ENCODE results near the gene NUP54. TPM values are rescaled to one million over a fixed set of nuclear protein-coding genes. Genes with fewer than 3 reads are reported as not detected.

NUP54 gene
- total RNA-seq, 1 experiment from 2014 or later = 84.5 TPM

DNA sequence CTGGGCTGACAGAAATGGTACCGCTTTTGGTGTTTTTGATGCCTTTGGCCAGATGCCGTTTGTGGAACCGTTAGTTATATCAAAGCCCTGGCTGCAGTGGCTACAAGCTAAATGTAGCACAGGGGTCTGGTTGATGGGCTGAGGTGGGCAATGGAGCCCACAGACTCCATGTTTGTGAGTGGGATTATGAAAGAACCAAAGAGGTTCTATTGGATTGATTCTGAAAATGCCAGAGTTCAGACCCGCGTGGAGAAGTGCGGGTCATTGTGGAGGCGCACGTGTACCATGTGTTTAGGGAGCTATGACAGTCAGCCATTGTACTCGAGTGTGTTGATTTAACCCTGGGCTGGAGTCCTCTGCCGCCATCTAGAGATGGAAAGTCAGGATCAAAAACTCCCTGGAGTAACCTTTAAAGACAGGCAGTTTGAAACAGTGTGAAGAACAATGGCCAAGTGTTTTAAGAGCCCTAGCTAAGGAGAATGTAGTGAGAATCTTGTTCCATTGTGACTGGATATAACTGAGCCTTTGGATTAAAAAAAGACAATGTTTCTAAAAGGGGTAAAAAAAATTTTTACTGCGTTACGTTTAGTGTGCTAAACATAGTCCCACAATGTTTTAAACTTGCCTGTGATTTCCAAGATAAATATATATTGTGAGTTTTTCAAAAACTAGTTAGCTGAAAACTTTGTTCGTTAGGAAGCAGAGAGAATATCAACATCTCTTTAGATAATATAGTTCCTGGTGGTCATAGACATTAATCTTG, 61.0 kb downstream of the NUP54 start:
- peaks cover 6% of the 10 kb centered on the region for H3K4me1 Mint-ChIP-seq
- H3K27ac Mint-ChIP-seq = no peak overlapping the region
- peak; percentile 99 for ATAC-seq
- no peaks in the 10 kb centered on the region for H3K27me3 Mint-ChIP-seq (ENCODE audit: low read depth)
- CTCF ChIA-PET = interaction anchor here (0.8 to 2.6 kb wide), 36 partner anchors 8 to 291 kb away, joined by 3 to 53 read pairs (median 5); partner anchors contain the start of genes ART3, NAAA and SDAD1
- H3K4me3 Mint-ChIP-seq = peak overlapping the region; percentile 42
- no peaks in the 10 kb centered on the region for H3K9me3 Mint-ChIP-seq
- no peaks in the 10 kb centered on the region for H3K36me3 Mint-ChIP-seq
- TF ChIP-seq ATF2 (CRISPR knock-in tag; IDR thresholded peaks at IDR 0.05; ENCODE audit: borderline replicate concordance, low read depth) (no peak), MAX (CRISPR knock-in tag; IDR thresholded peaks at IDR 0.05) (peak; percentile 84), SMAD3 (CRISPR knock-in tag; IDR thresholded peaks at IDR 0.05; ENCODE audit: borderline replicate concordance) (peak; percentile 31; the same call in 1 of the 2 replicates), TEAD1 (CRISPR knock-in tag; IDR thresholded peaks at IDR 0.05) (peak; percentile 57; the same call in 1 of the 2 replicates), FOXK1 (CRISPR knock-in tag; IDR thresholded peaks at IDR 0.05) (0 out of 2 replicates have a peak, but pooled peaks have one; percentile 44), ZNF317 (CRISPR knock-in tag; IDR thresholded peaks at IDR 0.05; ENCODE audit: borderline replicate concordance, low read depth) (0 out of 2 replicates have a peak, but pooled peaks have one; percentile 40)
- TF ChIP-seq, protein P1, sequence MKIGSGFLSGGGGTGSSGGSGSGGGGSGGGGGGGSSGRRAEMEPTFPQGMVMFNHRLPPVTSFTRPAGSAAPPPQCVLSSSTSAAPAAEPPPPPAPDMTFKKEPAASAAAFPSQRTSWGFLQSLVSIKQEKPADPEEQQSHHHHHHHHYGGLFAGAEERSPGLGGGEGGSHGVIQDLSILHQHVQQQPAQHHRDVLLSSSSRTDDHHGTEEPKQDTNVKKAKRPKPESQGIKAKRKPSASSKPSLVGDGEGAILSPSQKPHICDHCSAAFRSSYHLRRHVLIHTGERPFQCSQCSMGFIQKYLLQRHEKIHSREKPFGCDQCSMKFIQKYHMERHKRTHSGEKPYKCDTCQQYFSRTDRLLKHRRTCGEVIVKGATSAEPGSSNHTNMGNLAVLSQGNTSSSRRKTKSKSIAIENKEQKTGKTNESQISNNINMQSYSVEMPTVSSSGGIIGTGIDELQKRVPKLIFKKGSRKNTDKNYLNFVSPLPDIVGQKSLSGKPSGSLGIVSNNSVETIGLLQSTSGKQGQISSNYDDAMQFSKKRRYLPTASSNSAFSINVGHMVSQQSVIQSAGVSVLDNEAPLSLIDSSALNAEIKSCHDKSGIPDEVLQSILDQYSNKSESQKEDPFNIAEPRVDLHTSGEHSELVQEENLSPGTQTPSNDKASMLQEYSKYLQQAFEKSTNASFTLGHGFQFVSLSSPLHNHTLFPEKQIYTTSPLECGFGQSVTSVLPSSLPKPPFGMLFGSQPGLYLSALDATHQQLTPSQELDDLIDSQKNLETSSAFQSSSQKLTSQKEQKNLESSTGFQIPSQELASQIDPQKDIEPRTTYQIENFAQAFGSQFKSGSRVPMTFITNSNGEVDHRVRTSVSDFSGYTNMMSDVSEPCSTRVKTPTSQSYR (CRISPR knock-in tag; IDR thresholded peaks at IDR 0.05) = no peak
- TF ChIP-seq, protein P2, sequence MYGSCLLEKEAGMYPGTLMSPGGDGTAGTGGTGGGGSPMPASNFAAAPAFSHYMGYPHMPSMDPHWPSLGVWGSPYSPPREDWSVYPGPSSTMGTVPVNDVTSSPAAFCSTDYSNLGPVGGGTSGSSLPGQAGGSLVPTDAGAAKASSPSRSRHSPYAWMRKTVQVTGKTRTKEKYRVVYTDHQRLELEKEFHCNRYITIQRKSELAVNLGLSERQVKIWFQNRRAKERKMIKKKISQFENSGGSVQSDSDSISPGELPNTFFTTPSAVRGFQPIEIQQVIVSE (CRISPR knock-in tag; IDR thresholded peaks at IDR 0.05; ENCODE audit: borderline replicate concordance) = no peak
- POLR2A ChIA-PET = no interaction called here
- peak; percentile 56 for DNase-seq (ENCODE audit: low spot score)

DNA sequence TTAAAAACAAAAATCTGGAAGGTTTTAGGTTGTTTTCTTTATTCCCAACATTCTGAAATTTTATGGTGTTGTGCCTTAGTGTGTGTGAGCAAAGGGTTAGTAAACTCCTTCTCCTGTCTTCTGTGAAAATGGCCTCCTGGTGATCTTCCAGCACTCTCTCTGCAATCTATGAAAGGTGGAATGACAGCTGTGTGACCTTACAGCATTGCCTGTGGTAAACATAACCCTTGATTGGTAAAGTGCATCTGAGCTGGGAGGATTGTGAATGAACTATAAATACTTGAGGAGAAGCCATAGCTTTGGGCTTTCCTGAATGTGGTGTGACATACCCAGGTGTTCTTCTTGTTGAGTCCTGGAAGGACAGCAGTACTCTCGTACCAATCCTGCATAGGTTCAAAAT, 63.7 kb downstream of the NUP54 start:
- no peak for TF ChIP-seq JAZF1 (CRISPR knock-in tag; IDR thresholded peaks at IDR 0.05)
- TF ChIP-seq NFE2L1 (CRISPR knock-in tag; IDR thresholded peaks at IDR 0.05) = no peak
- TF ChIP-seq GTF2I (CRISPR knock-in tag; conservative IDR thresholded peaks at IDR 0.05) = no peak
- no peak for TF ChIP-seq FOXJ3 (CRISPR knock-in tag; IDR thresholded peaks at IDR 0.05; ENCODE audit: borderline replicate concordance)
- TF ChIP-seq ETV6 (CRISPR knock-in tag; IDR thresholded peaks at IDR 0.05) = no peak
- no peak for TF ChIP-seq TEAD4 (CRISPR knock-in tag; IDR thresholded peaks at IDR 0.05)
- TF ChIP-seq, protein P3, sequence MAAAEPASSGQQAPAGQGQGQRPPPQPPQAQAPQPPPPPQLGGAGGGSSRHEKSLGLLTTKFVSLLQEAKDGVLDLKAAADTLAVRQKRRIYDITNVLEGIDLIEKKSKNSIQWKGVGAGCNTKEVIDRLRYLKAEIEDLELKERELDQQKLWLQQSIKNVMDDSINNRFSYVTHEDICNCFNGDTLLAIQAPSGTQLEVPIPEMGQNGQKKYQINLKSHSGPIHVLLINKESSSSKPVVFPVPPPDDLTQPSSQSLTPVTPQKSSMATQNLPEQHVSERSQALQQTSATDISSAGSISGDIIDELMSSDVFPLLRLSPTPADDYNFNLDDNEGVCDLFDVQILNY (CRISPR knock-in tag; IDR thresholded peaks at IDR 0.05) = no peak
- TF ChIP-seq ZNF416 (CRISPR knock-in tag; IDR thresholded peaks at IDR 0.05) = no peak
- TF ChIP-seq MXD4 (CRISPR knock-in tag; IDR thresholded peaks at IDR 0.05; ENCODE audit: borderline replicate concordance) = no peak
- TF ChIP-seq ELF4 (CRISPR knock-in tag; IDR thresholded peaks at IDR 0.05; ENCODE audit: low read depth) = no peak
- no peak for TF ChIP-seq TP53 (CRISPR knock-in tag; IDR thresholded peaks at IDR 0.05)
- TF ChIP-seq SP1 (CRISPR knock-in tag; conservative IDR thresholded peaks at IDR 0.05) = no peak
- TF ChIP-seq, protein P4, sequence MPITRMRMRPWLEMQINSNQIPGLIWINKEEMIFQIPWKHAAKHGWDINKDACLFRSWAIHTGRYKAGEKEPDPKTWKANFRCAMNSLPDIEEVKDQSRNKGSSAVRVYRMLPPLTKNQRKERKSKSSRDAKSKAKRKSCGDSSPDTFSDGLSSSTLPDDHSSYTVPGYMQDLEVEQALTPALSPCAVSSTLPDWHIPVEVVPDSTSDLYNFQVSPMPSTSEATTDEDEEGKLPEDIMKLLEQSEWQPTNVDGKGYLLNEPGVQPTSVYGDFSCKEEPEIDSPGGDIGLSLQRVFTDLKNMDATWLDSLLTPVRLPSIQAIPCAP (CRISPR knock-in tag; IDR thresholded peaks at IDR 0.05) = no peak
- TF ChIP-seq NR2C2 (CRISPR knock-in tag; IDR thresholded peaks at IDR 0.05) = no peak
- TF ChIP-seq, protein P5, sequence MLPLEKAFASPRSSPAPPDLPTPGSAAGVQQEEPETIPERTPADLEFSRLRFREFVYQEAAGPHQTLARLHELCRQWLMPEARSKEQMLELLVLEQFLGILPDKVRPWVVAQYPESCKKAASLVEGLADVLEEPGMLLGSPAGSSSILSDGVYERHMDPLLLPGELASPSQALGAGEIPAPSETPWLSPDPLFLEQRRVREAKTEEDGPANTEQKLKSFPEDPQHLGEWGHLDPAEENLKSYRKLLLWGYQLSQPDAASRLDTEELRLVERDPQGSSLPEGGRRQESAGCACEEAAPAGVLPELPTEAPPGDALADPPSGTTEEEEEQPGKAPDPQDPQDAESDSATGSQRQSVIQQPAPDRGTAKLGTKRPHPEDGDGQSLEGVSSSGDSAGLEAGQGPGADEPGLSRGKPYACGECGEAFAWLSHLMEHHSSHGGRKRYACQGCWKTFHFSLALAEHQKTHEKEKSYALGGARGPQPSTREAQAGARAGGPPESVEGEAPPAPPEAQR (CRISPR knock-in tag; IDR thresholded peaks at IDR 0.05) = no peak
- DNase-seq (ENCODE audit: low spot score) (no peak), ATAC-seq (no peak)
- Mint-ChIP-seq H3K27me3 (ENCODE audit: low read depth) (no peaks in the 10 kb centered on the region), H3K36me3 (no peaks in the 10 kb centered on the region), H3K4me3 (no peak overlapping the region), H3K4me1 (peaks cover 6% of the 10 kb centered on the region), H3K27ac (no peak overlapping the region), H3K9me3 (no peaks in the 10 kb centered on the region)
- CTCF ChIA-PET = interaction anchor here (5.1 kb wide), 1 partner anchor 88 kb away, joined by 29 read pairs; no protein-coding TSS in a partner anchor
- POLR2A ChIA-PET = interaction anchor here (1.4 kb wide), 1 partner anchor 144 kb away, joined by 3 read pairs; no protein-coding TSS in a partner anchor

Data from WTC11 (cell line).